Lung (tissue), 12 donors: ENCODE data around the gene ZFP69. TPM values are rescaled to one million over a fixed set of nuclear protein-coding genes. Genes with fewer than 3 reads are reported as not detected.
A peak's percentile ranks its signal among the peaks of the same experiment; 100 is the strongest.

Experiments used
- ATAC-seq: fragments of 200-7000 bp; cut with Tn5 transposase; one replicate; pipeline ENCODE4 v1.9.1; 2020; ENCODE audit warnings: moderate number of reproducible peaks; ENCODE audit not compliant: insufficient read depth, low FRiP score
- DNase-seq, 3 donors: peaks; one replicate each; pipeline ENCODE4 v3.0.0-alpha.2; 2013 to 2017
- H3K27ac ChIP-seq, 2 donors: one replicate each; pipeline ENCODE4 v1.5.1; 2013; ENCODE audit warnings: mild to moderate bottlenecking in 2 of 2, moderate library complexity in 2 of 2, control low read depth in 1 of 2, inconsistent platforms in 1 of 2, low read depth in 1 of 2, low read length in 1 of 2
- H3K27me3 ChIP-seq, 3 donors: one replicate each; pipeline ENCODE4 v1.5.1; 2013; ENCODE audit warnings: low read length in 2 of 3; ENCODE audit not compliant: control insufficient read depth in 3 of 3, insufficient read depth in 3 of 3
- H3K36me3 ChIP-seq, 4 donors: one replicate each; pipeline ENCODE4 v1.5.1; 2013; ENCODE audit warnings: low read length in 4 of 4, mild to moderate bottlenecking in 1 of 4, moderate library complexity in 1 of 4; ENCODE audit not compliant: control insufficient read depth in 4 of 4, insufficient read depth in 4 of 4
- H3K4me1 ChIP-seq, 5 donors: one replicate each; pipeline ENCODE4 v1.5.1; 2013; ENCODE audit warnings: low read length in 5 of 5, mild to moderate bottlenecking in 2 of 5, moderate library complexity in 1 of 5; ENCODE audit not compliant: control insufficient read depth in 5 of 5, insufficient read depth in 5 of 5
- H3K4me3 ChIP-seq: one replicate; pipeline ENCODE4 v1.5.1; 2013; ENCODE audit warnings: mild to moderate bottlenecking, control low read depth, moderate library complexity
- H3K9ac ChIP-seq, 2 donors: one replicate each; pipeline ENCODE4 v1.5.1; 2013; ENCODE audit warnings: low read length in 2 of 2, control low read depth in 1 of 2; ENCODE audit not compliant: insufficient read depth in 1 of 2
- H3K9me3 ChIP-seq, 4 donors: one replicate each; pipeline ENCODE4 v1.5.1; 2013; ENCODE audit warnings: low read length in 3 of 4, mild to moderate bottlenecking in 1 of 4, moderate library complexity in 1 of 4; ENCODE audit not compliant: control insufficient read depth in 4 of 4, insufficient read depth in 3 of 4
- WGBS, 2 donors: extraction: QIAGEN DNeasy Blood & Tissue Kit; methylation state at CpG; one replicate each; pipeline ENCODE4 v1.1.7; 2013; 5-methylcytosine and 5-hydroxymethylcytosine counted together
- polyA plus RNA-seq, 2 donors: library from polyadenylated mRNA; stranded (reverse); fragments of 200-250 nt; gene quantifications; one replicate each; pipeline ENCODE4 v1.2.1, GENCODE V29; 2013
- total RNA-seq, 2 donors: library from RNA; depleted of rRNA in 1 of 2; stranded (reverse); fragments of >200 nt in 1 of 2; gene quantifications; one replicate each; pipeline ENCODE4 v1.2.1, GENCODE V29; 2014 to 2021
- TF ChIP-seq, protein P1 (sequence below): IDR thresholded peaks from 2 replicates; pipeline ENCODE4 v1.5.1; 2012; ENCODE audit warnings: mild to moderate bottlenecking; ENCODE audit errors: control extremely low read depth, extremely low read depth
- donor health status: control.
- donor health status: control.
- donor health status: Bipolar disorder and iron deficiency.
- donor health status: healthy.
- donor health status: DM: yes; HTN: yes; CAD: no.

The ZFP69 gene
- total and polyA plus RNA-seq, 4 donors, result 1.7 to 4.2 (median 3.8) TPM

DNA sequence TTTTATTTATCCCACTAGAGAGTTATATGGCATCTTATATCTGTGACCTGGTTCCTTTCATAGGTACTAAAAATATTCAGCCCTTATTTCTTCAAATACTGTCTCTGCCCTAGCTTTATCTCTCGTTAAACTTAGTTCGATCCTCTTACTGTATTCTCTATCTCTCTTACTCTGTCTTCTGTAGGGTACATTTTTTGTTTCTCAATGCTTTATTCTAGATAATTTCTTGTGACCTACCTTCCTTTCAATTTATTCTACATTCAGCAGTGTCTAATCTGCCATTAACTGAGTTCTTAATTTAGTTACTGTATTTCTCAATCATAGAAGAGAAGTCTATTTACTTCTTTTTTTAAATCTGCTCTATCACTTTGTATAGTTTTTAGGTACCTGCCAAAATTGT lies 1.8 kb upstream of the ZFP69 start:
- Histone ChIP-seq H3K9ac (no peak overlapping the region), H3K4me3 (no peak overlapping the region), H3K36me3 (no peaks in the 10 kb centered on the region), H3K27me3 (no peaks in the 10 kb centered on the region), H3K9me3 (peaks cover 0 to 20% (median 4%) of the 10 kb centered on the region in 4 donors), H3K27ac (no peak overlapping the region), H3K4me1 (peaks cover 0 to 12% (median 0%) of the 10 kb centered on the region in 5 donors)
- TF ChIP-seq, protein P1, sequence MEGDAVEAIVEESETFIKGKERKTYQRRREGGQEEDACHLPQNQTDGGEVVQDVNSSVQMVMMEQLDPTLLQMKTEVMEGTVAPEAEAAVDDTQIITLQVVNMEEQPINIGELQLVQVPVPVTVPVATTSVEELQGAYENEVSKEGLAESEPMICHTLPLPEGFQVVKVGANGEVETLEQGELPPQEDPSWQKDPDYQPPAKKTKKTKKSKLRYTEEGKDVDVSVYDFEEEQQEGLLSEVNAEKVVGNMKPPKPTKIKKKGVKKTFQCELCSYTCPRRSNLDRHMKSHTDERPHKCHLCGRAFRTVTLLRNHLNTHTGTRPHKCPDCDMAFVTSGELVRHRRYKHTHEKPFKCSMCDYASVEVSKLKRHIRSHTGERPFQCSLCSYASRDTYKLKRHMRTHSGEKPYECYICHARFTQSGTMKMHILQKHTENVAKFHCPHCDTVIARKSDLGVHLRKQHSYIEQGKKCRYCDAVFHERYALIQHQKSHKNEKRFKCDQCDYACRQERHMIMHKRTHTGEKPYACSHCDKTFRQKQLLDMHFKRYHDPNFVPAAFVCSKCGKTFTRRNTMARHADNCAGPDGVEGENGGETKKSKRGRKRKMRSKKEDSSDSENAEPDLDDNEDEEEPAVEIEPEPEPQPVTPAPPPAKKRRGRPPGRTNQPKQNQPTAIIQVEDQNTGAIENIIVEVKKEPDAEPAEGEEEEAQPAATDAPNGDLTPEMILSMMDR, result no peak
- 96% methylated on average over 2 of the region's 2 CpGs for WGBS, 2 donors
- DNase-seq (no peak), ATAC-seq (no peak)

DNA sequence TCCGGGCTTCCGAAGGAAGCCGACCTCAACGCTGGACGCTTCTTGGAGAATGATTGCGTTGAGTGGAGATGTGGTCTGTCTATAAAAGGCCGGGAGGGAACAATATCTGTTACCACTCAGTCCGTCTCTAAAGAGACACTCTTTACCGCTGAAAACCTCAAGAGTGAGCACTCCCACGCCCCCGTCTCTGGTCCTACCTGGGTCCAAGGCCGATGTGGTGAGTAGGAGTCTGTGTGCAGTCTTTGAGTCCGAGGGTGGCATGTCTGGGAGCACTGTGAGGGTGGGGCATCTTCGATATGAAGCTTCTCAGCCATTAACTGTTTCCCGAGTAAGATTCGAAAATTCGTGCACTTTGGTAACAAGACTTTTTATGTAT lies 576 bp downstream of the ZFP69 start:
- Histone ChIP-seq H3K4me3 (peak overlapping the region; percentile 93), H3K27ac (peak overlapping the region; percentile 30 to 37), H3K4me1 (peaks cover 0 to 12% (median 0%) of the 10 kb centered on the region in 5 donors), H3K27me3 (no peaks in the 10 kb centered on the region), H3K9me3 (peaks cover 0 to 20% (median 3%) of the 10 kb centered on the region in 4 donors), H3K36me3 (peaks cover 0 to 14% (median 7%) of the 10 kb centered on the region in 4 donors), H3K9ac (peak overlapping the region; percentile 64 to 69)
- peak; percentile 19 for ATAC-seq
- WGBS, 2 donors, result 3 to 5% methylated on average over 17 of the region's 17 CpGs
- TF ChIP-seq, protein P1, result no peak
- DNase-seq, result no peak

DNA sequence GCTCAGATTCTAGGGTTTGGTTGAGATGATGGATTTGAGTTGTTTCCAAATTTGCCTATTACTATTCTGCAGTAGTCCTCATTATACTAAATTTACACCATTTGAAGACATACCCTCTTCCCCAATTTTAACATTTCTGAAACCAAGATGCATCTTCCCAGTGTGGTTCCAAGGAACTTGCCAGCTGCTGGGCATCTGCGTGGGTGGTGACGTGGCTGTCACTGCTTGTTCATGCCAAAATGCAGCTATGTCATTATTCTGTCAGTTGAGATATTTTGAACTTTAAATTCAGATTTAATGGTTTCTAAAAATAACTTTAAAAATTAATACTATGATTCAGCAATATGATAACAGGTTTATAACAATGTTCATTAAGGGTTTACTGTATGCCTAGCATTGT lies 1.2 kb downstream of the ZFP69 start:
- H3K36me3 ChIP-seq, result peaks cover 0 to 20% (median 10%) of the 10 kb centered on the region in 4 donors
- peaks cover 0 to 12% (median 0%) of the 10 kb centered on the region in 5 donors for H3K4me1 ChIP-seq
- H3K4me3 ChIP-seq, result no peak overlapping the region
- H3K9ac ChIP-seq, result no peak overlapping the region
- DNase-seq, result no peak
- TF ChIP-seq, protein P1, result no peak
- no peak overlapping the region for H3K27ac ChIP-seq
- no peaks in the 10 kb centered on the region for H3K27me3 ChIP-seq
- ATAC-seq, result no peak
- H3K9me3 ChIP-seq, result peaks cover 0 to 15% (median 2%) of the 10 kb centered on the region in 4 donors
- 57 to 83% methylated on average over 2 of the region's 2 CpGs for WGBS, 2 donors

DNA sequence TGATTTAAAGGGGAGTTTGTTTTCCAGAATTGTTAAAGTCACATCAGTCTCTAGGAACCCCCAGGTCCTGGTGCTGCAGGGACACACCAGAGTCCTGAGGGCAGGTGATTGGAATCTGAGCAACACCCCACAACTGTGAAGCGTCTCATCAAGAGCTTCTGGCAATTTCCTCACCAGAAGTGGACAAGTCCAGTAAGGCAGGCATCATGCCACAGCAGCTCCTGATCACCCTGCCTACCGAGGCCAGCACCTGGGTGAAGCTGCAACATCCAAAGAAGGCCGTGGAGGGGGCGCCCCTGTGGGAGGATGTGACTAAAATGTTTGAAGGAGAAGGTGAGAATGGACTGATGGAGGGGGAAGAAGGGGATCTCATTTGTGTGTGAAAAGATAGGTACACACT lies 2.1 kb downstream of the ZFP69 start:
- Histone ChIP-seq H3K9me3 (peaks cover 0 to 14% (median 2%) of the 10 kb centered on the region in 4 donors), H3K4me3 (no peak overlapping the region), H3K4me1 (peaks cover 0 to 12% (median 0%) of the 10 kb centered on the region in 5 donors), H3K27ac (no peak overlapping the region), H3K36me3 (peaks cover 0 to 22% (median 11%) of the 10 kb centered on the region in 4 donors), H3K27me3 (no peaks in the 10 kb centered on the region), H3K9ac (no peak overlapping the region)
- TF ChIP-seq, protein P1, result no peak
- no peak for ATAC-seq
- 89 to 92% methylated on average over 4 of the region's 4 CpGs for WGBS, 2 donors
- no peak for DNase-seq
